SKM-1 treated with dmso at 0.1 percent for 144 hours (cell line): ENCODE measurements around the gene SLC9C2.
"Not testable (repeated sequence)": the region's sequence is repeated elsewhere in the genome, so short reads cannot be mapped to it uniquely, and the experiment has no call there.

Experiments used
- DNase-seq: peaks from one replicate; lab custom pipeline; 2025; ENCODE audit not compliant: unreplicated experiment; lab: John Stamatoyannopoulos, UW

The SLC9C2 gene

DNA sequence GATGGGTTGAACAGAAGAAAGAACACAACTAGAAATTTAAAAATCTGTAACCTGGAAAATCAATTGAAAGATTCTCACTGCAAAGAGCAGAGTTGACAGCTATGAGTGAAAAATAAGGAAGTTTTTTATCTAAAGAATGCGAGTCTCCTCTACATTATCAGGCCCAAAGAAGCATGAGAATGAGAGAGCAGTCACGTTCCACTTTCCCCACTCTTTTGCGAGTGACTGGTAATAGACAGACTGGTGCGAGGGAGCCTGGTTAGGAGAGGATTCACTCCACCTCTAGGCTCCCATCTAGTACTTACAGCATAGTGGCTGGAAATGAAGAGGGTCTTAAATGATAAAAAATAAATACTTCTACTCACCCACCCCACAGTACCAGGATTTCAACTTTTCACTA, 73.8 kb downstream of the SLC9C2 start:
- DNase-seq, result no peak

- no peak for DNase-seq
These were observed 75.6 kb downstream of the SLC9C2 start for GRCh38 chr1:173527151-173527826.

DNA sequence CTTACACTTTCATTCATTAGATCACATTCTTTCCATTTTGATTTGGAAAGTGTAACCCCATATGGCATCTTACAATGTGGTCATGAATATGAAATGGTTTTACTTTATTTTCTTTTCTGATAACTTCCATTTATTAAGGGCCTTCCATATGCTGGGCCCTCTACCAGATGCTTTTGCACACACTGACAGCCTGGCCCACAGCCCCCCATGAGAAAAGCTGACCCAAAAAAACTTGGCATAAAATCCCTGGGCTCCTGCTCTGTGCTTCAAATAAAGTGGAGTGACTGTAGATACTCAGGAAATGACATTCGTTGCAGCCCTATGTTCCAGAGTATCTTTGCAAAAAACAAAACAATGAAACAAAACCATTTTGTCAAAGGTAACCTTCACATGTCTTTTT, 76.9 kb downstream of the SLC9C2 start:
- no peak for DNase-seq

GRCh38 chr1:173523329-173523728, 79.5 kb downstream of the SLC9C2 start:
- DNase-seq, result no peak

GRCh38 chr1:173520799-173521198, 82.1 kb downstream of the SLC9C2 start:
- no peak for DNase-seq

- DNase-seq, result not testable (repeated sequence)
These were observed 88.4 kb downstream of the SLC9C2 start for GRCh38 chr1:173514503-173514902.

- DNase-seq, result no peak
These were observed 93.1 kb downstream of the SLC9C2 start for GRCh38 chr1:173509797-173510196.

GRCh38 chr1:173508541-173508940, 94.3 kb downstream of the SLC9C2 start:
- no peak for DNase-seq

DNA sequence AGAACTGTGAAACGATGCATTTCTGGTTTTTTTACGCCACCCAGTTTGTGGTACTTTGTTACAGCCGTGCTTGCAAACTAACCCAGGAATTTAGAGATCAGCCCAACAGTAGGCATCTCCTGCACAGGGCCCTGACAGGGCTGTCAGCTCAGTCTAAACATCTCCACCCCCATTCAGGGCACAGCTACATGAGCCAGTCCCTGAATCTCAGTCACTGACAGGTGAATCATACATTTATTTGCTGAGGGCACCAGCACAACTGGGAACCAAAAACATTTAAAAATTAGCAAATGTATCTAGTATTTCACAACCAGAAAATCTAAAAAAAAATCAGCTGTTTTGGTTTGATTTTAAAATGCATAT, 95.0 kb downstream of the SLC9C2 start:
- no peak for DNase-seq

DNA sequence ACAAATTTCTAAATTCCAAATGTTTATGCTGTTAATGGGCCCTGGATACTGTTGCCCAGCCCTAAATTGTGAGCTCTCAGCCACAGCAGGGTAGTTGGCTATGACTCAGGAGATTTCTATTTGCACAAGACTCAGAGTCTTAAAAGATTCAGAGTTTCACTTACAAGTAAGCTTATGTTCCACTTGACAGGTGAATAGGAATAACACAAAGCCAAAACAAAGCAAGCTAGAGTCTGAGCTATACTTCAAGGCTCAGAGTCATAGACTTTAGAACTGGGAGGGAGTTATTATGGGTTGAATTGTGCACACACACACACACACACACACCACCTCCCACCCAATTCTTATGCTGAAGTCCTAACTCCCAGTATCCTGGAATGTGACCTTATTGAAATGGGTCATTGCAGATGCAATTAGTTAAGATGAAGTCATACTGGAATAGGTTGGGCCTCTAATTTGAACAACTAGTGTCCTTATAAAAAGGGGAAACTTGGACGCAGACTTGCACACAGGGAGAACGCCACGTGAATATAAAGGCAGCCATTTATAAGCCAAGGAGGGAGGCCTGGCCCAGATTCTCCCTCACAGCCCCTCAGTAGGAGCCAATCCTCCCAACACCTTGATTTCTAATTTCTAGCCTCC, 95.5 kb downstream of the SLC9C2 start:
- DNase-seq, result no peak

GRCh38 chr1:173506437-173506836, 96.4 kb downstream of the SLC9C2 start:
- DNase-seq, result no peak

- no peak for DNase-seq
These were observed 97.5 kb downstream of the SLC9C2 start for GRCh38 chr1:173505391-173505790.

GRCh38 chr1:173504268-173504667, 98.6 kb downstream of the SLC9C2 start:
- no peak for DNase-seq

GRCh38 chr1:173503391-173503790, 99.5 kb downstream of the SLC9C2 start:
- DNase-seq, result no peak

- DNase-seq, result no peak
These were observed 100.8 kb downstream of the SLC9C2 start for GRCh38 chr1:173502104-173502503.

- DNase-seq, result no peak
These were observed 103.1 kb downstream of the SLC9C2 start for GRCh38 chr1:173499729-173500128.

- DNase-seq, result no peak
These were observed 106.0 kb downstream of the SLC9C2 start for GRCh38 chr1:173496757-173497320.

GRCh38 chr1:173495609-173496267, 107.1 kb downstream of the SLC9C2 start:
- DNase-seq, result no peak

DNA sequence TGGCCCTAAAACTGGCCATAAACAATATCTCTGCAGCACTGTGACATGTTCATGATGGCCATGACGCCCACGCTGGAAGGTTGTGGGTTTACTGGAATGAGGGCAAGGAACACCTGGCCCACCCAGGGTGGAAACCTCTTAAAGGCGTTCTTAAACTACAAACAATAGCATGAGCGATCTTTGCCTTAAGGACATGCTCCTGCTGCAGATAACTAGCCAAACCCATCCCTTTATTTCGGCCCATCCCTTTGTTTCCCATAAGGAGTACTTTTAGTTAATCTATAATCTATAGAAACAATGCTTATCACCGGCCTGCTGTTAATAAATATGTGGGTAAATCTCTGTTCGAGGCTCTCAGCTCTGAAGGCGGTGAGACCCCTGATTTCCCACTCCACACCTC, 109.7 kb downstream of the SLC9C2 start:
- not testable (repeated sequence) for DNase-seq

DNA sequence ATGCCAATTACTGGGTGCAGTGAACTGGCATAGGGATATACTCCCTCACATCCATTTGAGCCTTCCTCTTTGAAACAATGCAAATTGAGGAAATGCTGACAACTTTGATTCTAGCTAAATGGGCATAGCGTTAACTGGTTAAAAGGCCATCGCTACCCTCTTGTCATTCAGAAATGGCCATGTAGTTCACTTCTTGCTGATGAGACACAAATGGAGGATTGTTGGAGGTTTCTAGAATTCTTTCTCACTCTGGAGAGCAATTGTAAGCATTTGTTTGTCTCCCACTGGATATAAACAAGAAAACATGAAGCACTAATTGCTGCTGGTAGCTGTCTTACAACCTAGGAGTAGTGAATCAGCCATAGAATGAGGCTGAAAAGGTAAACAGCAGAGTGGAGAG, 111.4 kb downstream of the SLC9C2 start:
- no peak for DNase-seq

DNA sequence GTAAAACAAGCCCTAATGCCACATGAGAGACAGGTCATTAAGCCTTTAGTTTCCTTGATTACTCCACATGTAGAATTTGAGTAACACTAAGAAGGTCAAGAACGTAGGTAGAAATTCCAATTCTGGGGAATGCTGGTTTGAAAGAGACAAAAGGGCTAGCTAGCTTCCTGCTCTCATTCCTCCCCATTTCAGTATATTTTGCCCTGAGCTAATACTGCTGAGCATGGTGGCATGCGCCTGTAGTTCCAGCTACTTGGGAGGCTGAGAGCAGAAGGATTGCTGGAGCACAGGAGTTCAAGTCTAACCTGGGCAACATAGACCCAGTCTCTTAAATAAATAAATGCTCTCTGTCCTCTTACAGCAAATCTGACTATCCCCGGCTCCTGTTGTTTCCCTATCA, 112.9 kb downstream of the SLC9C2 start:
- DNase-seq, result no peak

DNA sequence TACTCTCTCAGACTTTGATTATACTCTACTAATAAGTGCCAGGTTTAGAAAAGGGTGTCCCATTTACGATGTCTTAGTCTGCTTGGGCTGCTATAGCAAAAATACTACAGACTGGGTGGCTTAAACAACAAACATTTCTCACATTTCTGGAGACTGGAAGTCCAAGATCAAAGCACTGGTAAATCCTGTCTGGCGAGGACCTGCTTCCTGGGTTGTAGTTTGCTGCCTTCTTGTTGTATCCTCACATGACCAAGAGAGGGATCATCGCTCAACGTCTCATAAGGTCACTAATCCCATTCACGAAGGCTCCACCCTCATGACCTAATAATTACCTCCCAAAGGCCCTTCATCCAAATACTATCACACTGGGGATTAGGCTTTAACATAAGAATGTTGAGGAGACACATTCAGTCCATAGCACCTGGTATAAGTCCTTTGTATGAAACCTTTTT, 113.7 kb downstream of the SLC9C2 start:
- DNase-seq, result no peak
